Spinal cord (tissue), 10 donors: ENCODE measurements around the gene CCDC74B. TPM values are rescaled to one million over a fixed set of nuclear protein-coding genes. Genes with fewer than 3 reads are reported as not detected.
A peak's percentile ranks its signal among the peaks of the same experiment; 100 is the strongest.
"Not testable (repeated sequence)": the region's sequence is repeated elsewhere in the genome, so short reads cannot be mapped to it uniquely, and the experiment has no call there.

Experiments used
- DNase-seq, 6 donors: peaks; one replicate each; pipeline versions ENCODE4 v3.0.0 to v3.0.0-alpha.2; 2013 to 2015; ENCODE audit warnings: low spot score in 6 of 6, low read depth in 4 of 6
- H3K27ac ChIP-seq: one replicate; pipeline ENCODE4 v1.5.1; 2013; ENCODE audit warnings: low read depth, low read length, control low read depth
- H3K27me3 ChIP-seq: one replicate; pipeline ENCODE4 v1.6.1; 2013; ENCODE audit warnings: low read length; ENCODE audit not compliant: control insufficient read depth, insufficient read depth
- H3K36me3 ChIP-seq: one replicate; pipeline ENCODE4 v1.6.1; 2013; ENCODE audit warnings: low read length; ENCODE audit not compliant: control insufficient read depth, insufficient read depth
- H3K4me1 ChIP-seq: one replicate; pipeline ENCODE4 v1.6.1; 2013; ENCODE audit warnings: low read length; ENCODE audit not compliant: control insufficient read depth, insufficient read depth
- H3K4me3 ChIP-seq: one replicate; pipeline ENCODE4 v1.5.1; 2013; ENCODE audit warnings: low read depth, low read length, control low read depth
- H3K9me3 ChIP-seq: one replicate; pipeline ENCODE4 v1.6.1; 2013; ENCODE audit warnings: low read length; ENCODE audit not compliant: control insufficient read depth, insufficient read depth
- WGBS: methylation state at CpG from one replicate; pipeline ENCODE4 v1.1.5; 2013; ENCODE audit warnings: missing lambda C conversion rate; ENCODE audit not compliant: insufficient coverage; 5-methylcytosine and 5-hydroxymethylcytosine counted together
- long read RNA-seq, 4 donors: transcript quantifications; one replicate each; lab custom pipeline, GENCODE V29; 2026
- polyA plus RNA-seq, 2 donors: library from polyadenylated mRNA; unstranded; fragments of 120-200 nt; gene quantifications; one replicate each; pipeline ENCODE4 v1.2.1, GENCODE V29; 2013; ENCODE audit not compliant: insufficient read length in 2 of 2
- total RNA-seq, 2 donors: library from RNA; depleted of rRNA in 1 of 2; stranded (reverse); fragments of 120-200 nt in 1 of 2; fragments of >200 nt in 1 of 2; gene quantifications; one replicate each; pipeline versions ENCODE4 v1.2.3 to v1.2.4, GENCODE V29; 2013 to 2014
- donor health status: healthy.

Gene CCDC74B
- total RNA-seq, result 10 to 100 TPM in 1 of 2 donors, 1 to 10 TPM in 1; 6.4 to 17.6 TPM
- polyA plus RNA-seq, result 10 to 100 TPM; 20.2 to 23.8 TPM
- long read RNA-seq, donor 1, partial matches to known transcripts, result 0 of 7 reads
- long read RNA-seq, donor 1, other reads (novel, unspliced or antisense), result 0 of 7 reads
- long read RNA-seq, donor 2, partial matches to known transcripts, result 0 of 2 reads
- long read RNA-seq, donor 2, other reads (novel, unspliced or antisense), result 0 of 2 reads
- long read RNA-seq, donor 3, result 0 reads
- long read RNA-seq, donor 4, partial matches to known transcripts, result 0 of 1 reads
- long read RNA-seq, donor 4, other reads (novel, unspliced or antisense), result 0 of 1 reads

DNA sequence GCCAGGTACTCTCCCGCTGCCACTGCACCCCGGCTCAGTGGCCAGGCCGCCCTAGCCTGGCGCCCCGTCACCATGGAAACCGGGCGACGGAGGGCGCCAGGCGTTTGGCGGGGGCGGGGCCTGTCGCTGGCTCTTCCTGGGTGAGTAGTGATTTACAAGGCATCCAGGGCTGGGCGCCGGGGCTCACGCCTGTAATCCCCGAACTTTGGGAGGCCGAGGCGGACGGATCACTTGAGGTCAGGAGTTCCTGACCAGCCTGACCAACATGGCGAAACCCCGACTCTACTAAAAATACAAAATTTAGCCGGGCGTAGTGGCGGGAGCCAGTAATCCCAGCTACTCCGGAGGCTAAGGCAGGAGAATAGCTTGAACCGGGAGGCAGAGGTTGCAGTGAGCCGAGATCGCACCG, at the start of gene CCDC74B:
TSS of gene CCDC74B (minus strand) at position 107 of the 409 bp plus-strand sequence. CDS start 116 bp downstream, outside the sequence.
- WGBS, result 0% methylated on average over 9 of the region's 30 CpGs
- not testable (repeated sequence) for H3K27ac ChIP-seq, H3K4me1 ChIP-seq, H3K27me3 ChIP-seq, H3K36me3 ChIP-seq, H3K9me3 ChIP-seq
- DNase-seq, result peak in 5 of 6 donors; percentile 24 to 84 (median 40)
- peak within 1 kb of the TSS; percentile 32 for H3K4me3 ChIP-seq

DNA sequence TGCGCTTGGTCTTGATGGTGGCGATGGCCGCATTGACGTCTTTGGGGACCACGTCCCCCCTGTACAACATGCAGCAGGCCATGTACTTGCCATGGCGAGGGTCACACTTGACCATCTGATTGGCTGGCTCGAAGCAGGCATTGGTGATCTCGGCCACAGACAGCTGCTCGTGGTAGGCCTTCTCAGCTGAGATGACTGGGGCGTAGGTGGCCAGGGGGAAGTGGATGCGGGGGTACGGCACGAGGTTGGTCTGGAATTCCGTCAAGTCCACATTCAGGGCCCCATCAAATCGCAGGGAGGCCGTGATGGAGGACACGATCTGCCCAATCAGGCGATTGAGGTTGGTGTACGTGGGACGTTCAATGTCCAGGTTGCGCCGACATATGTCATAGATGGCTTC, 48.9 kb upstream of the CCDC74B start:
- peaks cover 18% of the 10 kb centered on the region for H3K36me3 ChIP-seq
- WGBS, result 88% methylated on average over 8 of the region's 22 CpGs
- H3K4me3 ChIP-seq, DNase-seq, H3K27me3 ChIP-seq, H3K27ac ChIP-seq, H3K4me1 ChIP-seq, H3K9me3 ChIP-seq: not testable (repeated sequence)

DNA sequence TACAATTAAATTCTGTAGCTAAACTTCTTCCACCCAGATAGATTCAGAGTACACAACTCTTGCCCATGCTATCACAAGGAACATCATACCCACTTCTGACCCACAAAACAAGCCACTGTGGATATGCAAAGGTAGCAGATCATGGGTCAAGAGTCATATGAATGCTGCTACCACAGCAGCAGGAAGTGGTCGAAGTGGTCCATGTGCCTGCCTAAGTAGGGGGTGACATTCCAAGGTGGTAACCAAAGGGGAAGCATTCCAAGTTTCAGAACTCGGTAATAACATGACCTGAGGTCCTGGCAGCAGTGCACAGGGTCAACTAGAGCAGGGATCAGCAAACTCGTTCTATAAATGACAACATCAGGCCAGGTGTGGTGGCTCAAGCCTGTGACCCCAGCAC, 47.5 kb upstream of the CCDC74B start:
- not testable (repeated sequence) for H3K9me3 ChIP-seq, DNase-seq, H3K27ac ChIP-seq, H3K4me3 ChIP-seq, H3K4me1 ChIP-seq, H3K27me3 ChIP-seq
- 75% methylated on average over 3 of the region's 3 CpGs for WGBS
- peaks cover 22% of the 10 kb centered on the region for H3K36me3 ChIP-seq

DNA sequence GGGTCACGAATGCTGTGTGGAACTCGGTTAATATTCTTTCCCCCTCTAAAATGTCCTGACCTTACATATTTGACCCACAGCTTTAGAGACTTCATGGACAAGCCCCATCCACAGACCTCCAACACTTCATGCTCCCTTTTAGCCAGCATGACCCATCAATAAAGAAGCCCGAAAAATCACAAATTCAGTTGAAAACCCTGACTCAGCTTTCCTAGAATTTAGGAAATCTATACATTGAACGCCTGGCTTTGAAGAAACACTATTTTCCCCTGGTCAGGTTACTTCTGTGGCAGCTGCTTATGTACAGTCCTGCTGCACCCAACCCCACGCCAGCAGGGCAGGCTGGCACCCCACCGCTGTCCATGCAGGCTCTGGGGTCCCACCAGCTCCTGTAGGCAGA, 46.4 kb upstream of the CCDC74B start:
- DNase-seq, H3K27me3 ChIP-seq, H3K9me3 ChIP-seq, H3K4me1 ChIP-seq, H3K27ac ChIP-seq, H3K4me3 ChIP-seq: not testable (repeated sequence)
- WGBS, result 100% methylated on average over 5 of the region's 6 CpGs
- H3K36me3 ChIP-seq, result peaks cover 25% of the 10 kb centered on the region

DNA sequence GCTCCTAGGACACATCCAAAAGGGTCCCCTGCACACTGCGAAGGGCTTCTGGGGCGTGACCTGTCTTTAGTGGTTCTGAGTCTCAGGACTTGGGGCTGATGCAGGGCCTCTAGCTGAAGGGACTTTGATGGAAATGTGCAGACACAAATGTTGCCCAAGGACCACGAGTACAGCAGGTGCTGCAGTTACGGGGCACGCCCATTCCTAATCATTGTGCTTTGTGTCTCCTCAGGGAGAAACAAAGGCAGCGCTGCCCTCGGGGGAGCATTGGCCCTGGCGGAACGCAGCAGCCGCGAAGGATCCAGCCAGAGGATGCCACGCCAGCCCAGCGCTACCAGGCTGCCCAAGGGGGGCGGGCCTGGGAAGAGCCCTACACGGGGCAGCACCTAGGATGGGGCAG, 45.3 kb upstream of the CCDC74B start:
- no peaks in the 10 kb centered on the region for H3K4me1 ChIP-seq
- peaks cover 33% of the 10 kb centered on the region for H3K36me3 ChIP-seq
- H3K27me3 ChIP-seq, result no peaks in the 10 kb centered on the region
- no peaks in the 10 kb centered on the region for H3K9me3 ChIP-seq
- no peak overlapping the region for H3K27ac ChIP-seq
- H3K4me3 ChIP-seq, result no peak overlapping the region
- DNase-seq, result no peak
- 83% methylated on average over 14 of the region's 15 CpGs for WGBS

DNA sequence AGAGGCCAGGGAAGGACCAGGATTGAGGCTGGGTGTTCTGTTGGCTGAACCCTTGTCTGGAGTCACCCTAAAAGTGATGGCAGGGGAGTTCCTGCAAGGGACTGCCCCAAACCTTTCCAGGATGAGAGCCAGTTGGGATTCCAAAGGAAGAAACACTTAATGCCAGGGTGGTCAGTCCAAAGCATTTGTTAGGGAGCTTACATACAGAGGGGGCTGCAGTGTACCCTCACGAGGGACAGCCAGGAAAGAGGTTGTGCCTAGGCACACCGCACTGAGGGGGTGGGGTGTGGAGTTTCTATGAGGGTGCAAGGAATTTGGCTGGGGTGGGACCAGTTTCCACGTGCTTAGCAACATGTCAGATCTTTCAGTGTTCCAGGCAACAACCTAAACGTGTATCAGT, 44.0 kb upstream of the CCDC74B start:
- not testable (repeated sequence) for H3K4me1 ChIP-seq, H3K9me3 ChIP-seq, H3K27me3 ChIP-seq, H3K27ac ChIP-seq, DNase-seq, H3K4me3 ChIP-seq
- peaks cover 41% of the 10 kb centered on the region for H3K36me3 ChIP-seq
- WGBS, result no CpG with 5 or more reads among the region's 4 CpGs

DNA sequence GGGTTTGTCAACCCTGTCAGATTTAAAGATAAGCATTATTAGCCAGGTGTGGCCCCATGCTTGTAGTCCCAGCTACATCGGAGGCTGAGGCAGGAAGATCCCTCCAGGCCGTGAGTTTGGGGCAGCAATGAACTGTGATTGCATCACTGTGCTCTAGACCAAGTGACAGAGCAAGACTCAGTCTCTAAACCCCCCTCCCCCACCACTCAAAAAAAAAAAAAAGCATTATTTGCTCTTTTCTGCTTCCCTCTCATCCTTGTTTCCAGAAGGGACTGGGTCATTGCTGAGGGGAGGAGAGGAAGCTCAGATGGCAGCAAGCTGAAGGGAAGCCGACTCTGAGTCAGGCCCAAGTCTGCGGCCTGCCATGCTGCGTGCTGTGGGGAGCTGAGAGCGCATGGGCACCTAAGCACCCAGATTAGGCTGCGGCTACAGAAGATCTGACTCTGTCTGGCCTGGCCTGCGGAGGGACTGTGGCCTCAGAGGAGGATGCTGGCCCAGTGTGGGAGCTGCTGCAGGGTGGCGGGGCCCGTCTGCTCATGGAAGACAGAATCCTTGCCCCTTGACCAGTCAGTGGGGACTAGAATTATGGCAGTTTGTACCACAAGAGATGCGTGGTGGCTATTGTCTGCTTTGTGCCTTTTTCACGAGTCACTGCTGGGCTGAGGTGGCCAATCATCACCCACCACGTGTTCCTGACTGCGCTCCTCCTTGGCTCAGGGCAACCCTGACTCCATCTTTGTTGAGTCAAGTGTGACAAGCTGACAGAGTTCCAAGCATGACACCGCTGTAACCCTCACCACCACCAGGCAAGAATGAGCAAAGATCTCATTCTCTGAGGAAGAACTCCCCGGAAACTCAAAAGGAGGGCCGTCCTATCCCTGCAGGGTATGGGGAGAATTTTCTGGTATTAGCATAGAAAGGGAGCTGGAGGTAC, 43.2 kb upstream of the CCDC74B start:
- not testable (repeated sequence) for H3K9me3 ChIP-seq, H3K4me3 ChIP-seq, DNase-seq, H3K27ac ChIP-seq, H3K27me3 ChIP-seq
- Histone ChIP-seq H3K36me3 (peaks cover 46% of the 10 kb centered on the region), H3K4me1 (peaks cover 15% of the 10 kb centered on the region)
- WGBS, result 90% methylated on average over 16 of the region's 17 CpGs

DNA sequence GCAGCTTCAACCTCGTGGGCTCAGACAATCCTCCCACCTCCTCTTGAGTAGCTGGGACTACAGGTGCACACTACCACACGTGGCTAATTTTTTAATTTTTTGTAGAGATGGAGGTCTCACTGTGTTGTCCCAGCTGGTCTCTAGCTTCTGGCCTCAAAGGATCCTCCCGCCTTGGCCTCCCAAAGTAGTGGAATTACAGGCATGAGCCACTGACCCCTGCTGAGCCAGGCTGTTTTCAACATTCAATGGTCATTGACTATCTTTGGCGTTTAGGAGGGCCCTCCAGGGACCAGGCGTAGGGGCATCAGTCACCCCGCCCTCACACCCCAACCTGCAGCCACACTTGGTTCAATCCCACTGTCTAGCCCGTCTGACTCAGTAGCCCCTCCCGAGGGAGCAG, 42.4 kb upstream of the CCDC74B start:
- DNase-seq, result no peak
- H3K4me3 ChIP-seq, result no peak overlapping the region
- WGBS, result 80% methylated on average over 3 of the region's 8 CpGs
- H3K9me3 ChIP-seq, result no peaks in the 10 kb centered on the region
- peaks cover 46% of the 10 kb centered on the region for H3K36me3 ChIP-seq
- H3K4me1 ChIP-seq, result peaks cover 19% of the 10 kb centered on the region
- H3K27me3 ChIP-seq, result no peaks in the 10 kb centered on the region
- H3K27ac ChIP-seq, result no peak overlapping the region

DNA sequence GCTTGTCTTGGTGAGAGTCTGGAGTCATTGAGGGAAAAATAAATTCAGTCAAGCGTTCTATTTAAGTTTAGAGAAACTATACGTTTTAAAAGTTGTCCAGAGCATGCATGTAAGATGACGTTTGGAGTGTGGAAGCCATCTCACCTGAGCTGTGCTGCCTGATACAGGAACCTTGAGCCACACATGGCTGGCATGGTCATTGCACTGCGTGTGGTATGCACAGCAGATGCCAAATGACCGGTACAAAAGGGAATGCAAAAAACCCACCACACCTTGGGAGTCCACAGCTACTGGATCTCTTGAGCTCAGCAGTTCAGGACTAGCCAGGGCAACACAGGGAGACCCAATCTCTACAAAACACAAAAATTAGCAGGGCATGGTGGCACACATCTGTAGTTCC, 41.5 kb upstream of the CCDC74B start:
- H3K36me3 ChIP-seq, result peaks cover 41% of the 10 kb centered on the region
- H3K27ac ChIP-seq, result no peak overlapping the region
- no peak for DNase-seq
- H3K27me3 ChIP-seq, result no peaks in the 10 kb centered on the region
- no peaks in the 10 kb centered on the region for H3K9me3 ChIP-seq
- 95% methylated on average over 5 of the region's 5 CpGs for WGBS
- no peak overlapping the region for H3K4me3 ChIP-seq
- H3K4me1 ChIP-seq, result peaks cover 19% of the 10 kb centered on the region
